ENCODE data around the gene ADRA2B.

Gene ADRA2B

DNA sequence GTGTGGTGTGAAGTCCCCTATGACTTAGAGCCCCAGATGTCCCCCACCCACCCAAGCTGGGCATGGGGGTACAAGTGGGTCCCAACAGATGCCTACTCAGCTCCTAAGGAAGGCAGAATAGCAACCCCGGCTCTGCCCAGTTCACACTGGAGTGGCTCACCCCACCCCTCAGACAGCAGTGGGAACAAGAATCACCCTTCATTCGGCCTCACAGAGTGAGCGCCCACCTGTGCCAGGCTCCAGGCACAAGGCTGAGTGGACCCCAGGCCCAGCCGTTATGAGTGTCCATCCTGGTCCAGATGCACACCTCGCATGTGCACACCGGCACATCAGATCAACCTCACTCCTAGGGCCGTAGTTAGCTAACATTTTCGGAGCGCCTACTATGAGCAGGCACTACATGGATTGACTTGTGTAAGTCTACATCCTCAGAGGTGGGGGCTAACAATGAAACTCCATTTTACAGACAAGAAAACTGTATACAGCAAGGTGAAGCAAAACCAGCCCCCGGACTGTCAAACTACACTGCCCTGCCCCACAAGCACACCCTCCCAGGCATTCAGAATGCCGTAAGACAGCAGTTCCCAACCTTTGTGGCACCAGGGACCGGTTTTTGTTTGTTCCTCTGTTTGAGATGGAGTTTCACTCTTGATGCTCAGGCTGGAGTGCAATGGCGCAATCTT lies 24.7 kb upstream of the ADRA2B start:
- no peak for TF ChIP-seq EZH2 (IDR thresholded peaks at IDR 0.05; ENCODE audit: borderline replicate concordance, low read length)
- TF ChIP-seq CTCF (IDR thresholded peaks at IDR 0.05; ENCODE audit: low read length), result no peak
- Histone ChIP-seq H3K4me2 (ENCODE audit: low read length) (no peak overlapping the region), H3F3A (ENCODE audit: insufficient read depth, low read length) (no peaks in the 10 kb centered on the region), H4K20me1 (ENCODE audit: insufficient read depth, low read length) (no peaks in the 10 kb centered on the region), H3K4me1 (ENCODE audit: insufficient read depth, low read length, severe bottlenecking) (peaks cover 32% of the 10 kb centered on the region), H3K79me2 (ENCODE audit: insufficient read depth, low read length) (no peaks in the 10 kb centered on the region), H3K36me3 (ENCODE audit: insufficient read depth, low read length) (peaks cover 28% of the 10 kb centered on the region), H3K4me3 (ENCODE audit: low read depth, low read length, poor library complexity, severe bottlenecking) (no peak overlapping the region), H3K27ac (ENCODE audit: low read depth, low read length, poor library complexity, severe bottlenecking) (no peak overlapping the region), H2AFZ (ENCODE audit: low read length) (no peak overlapping the region), H3K9me2 (ENCODE audit: low read depth, low read length) (no peaks in the 10 kb centered on the region), H3K27me3 (ENCODE audit: insufficient read depth, low read length) (no peaks in the 10 kb centered on the region), H3K9me3 (ENCODE audit: low read length) (no peaks in the 10 kb centered on the region), H3K9ac (ENCODE audit: low read length) (no peak overlapping the region)

- Histone ChIP-seq H3K9me2 (ENCODE audit: low read depth, low read length) (no peaks in the 10 kb centered on the region), H3K9ac (ENCODE audit: low read length) (no peak overlapping the region), H3K36me3 (ENCODE audit: insufficient read depth, low read length) (peaks cover 23% of the 10 kb centered on the region), H3K4me3 (ENCODE audit: low read depth, low read length, poor library complexity, severe bottlenecking) (no peak overlapping the region), H4K20me1 (ENCODE audit: insufficient read depth, low read length) (no peaks in the 10 kb centered on the region), H2AFZ (ENCODE audit: low read length) (no peak overlapping the region), H3K4me2 (ENCODE audit: low read length) (no peak overlapping the region), H3F3A (ENCODE audit: insufficient read depth, low read length) (no peaks in the 10 kb centered on the region), H3K27me3 (ENCODE audit: insufficient read depth, low read length) (no peaks in the 10 kb centered on the region; the same call in 1 of the 2 replicates), H3K27ac (ENCODE audit: low read depth, low read length, poor library complexity, severe bottlenecking) (no peak overlapping the region), H3K4me1 (ENCODE audit: insufficient read depth, low read length, severe bottlenecking) (peaks cover 20% of the 10 kb centered on the region), H3K9me3 (ENCODE audit: low read length) (no peaks in the 10 kb centered on the region), H3K79me2 (ENCODE audit: insufficient read depth, low read length) (no peaks in the 10 kb centered on the region)
- no peak for TF ChIP-seq EZH2 (IDR thresholded peaks at IDR 0.05; ENCODE audit: borderline replicate concordance, low read length)
- no peak for TF ChIP-seq CTCF (IDR thresholded peaks at IDR 0.05; ENCODE audit: low read length)
Observed at GRCh38 chr2:96139181-96139758, 22.9 kb upstream of the ADRA2B start.

DNA sequence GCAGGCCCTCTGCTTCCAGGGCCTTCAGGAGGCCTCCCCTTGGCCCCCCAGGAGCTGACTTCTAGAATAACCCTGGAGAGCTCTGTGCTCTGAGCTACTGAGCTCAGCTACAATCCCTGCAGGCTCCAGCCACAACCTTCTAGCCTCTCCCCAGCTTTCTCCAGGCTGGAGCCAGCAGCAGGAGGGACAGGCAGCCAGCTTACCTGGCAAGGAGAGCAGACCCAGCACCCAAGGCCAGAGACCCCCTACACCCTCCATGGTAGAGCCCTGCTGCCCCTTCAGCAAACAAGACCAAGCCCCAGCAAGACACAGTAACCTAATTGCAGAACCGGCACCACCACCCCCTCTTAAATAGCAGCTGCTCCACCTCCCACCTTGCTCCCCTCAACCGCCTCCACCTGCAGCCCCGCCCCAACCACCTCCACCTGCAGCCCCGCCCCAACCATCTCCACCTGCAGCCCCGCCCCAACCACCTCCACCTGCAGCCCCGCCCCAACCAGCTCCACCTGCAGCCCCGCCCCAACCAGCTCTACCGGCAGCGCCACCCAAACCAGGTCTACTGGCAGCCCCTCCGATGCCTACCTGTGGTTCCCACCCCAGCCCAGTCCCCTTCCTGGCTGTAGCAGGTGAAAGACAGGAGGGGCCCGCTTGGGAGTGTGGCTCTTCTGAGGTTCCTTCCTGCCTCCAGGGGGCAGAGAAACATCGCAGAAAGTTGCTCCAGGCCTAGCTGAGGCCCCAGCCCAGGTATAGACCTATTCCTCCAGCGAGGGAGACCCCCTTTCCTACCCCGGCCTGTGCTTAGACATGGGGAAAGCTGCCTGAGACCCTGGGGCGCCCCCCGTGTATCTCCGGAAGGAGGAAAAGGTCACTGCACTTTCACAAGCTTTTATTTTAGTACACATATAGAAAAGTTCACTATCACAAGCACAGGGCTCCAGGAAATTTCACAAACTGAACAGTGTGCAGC lies 22.1 kb upstream of the ADRA2B start, which contains the start of gene ASTL:
Gene ASTL (minus strand): TSS at position 324 of the 967 bp plus-strand sequence. CDS start 66 bp downstream, at position 258.
- Histone ChIP-seq H3K4me3 (ENCODE audit: low read depth, low read length, poor library complexity, severe bottlenecking) (no peak within 1 kb of the TSS), H3K79me2 (ENCODE audit: insufficient read depth, low read length) (no peaks in the 10 kb centered on the region), H3K27me3 (ENCODE audit: insufficient read depth, low read length) (no peaks in the 10 kb centered on the region; the same call in 1 of the 2 replicates), H3K4me1 (ENCODE audit: insufficient read depth, low read length, severe bottlenecking) (peaks cover 12% of the 10 kb centered on the region), H3K9me2 (ENCODE audit: low read depth, low read length) (no peaks in the 10 kb centered on the region), H3K9ac (ENCODE audit: low read length) (no peak within 1 kb of the TSS), H3F3A (ENCODE audit: insufficient read depth, low read length) (no peaks in the 10 kb centered on the region), H3K36me3 (ENCODE audit: insufficient read depth, low read length) (peaks cover 15% of the 10 kb centered on the region), H2AFZ (ENCODE audit: low read length) (no peak within 1 kb of the TSS), H3K4me2 (ENCODE audit: low read length) (no peak within 1 kb of the TSS), H4K20me1 (ENCODE audit: insufficient read depth, low read length) (no peaks in the 10 kb centered on the region), H3K9me3 (ENCODE audit: low read length) (no peaks in the 10 kb centered on the region), H3K27ac (ENCODE audit: low read depth, low read length, poor library complexity, severe bottlenecking) (no peak within 1 kb of the TSS)
- no peak for TF ChIP-seq EZH2 (IDR thresholded peaks at IDR 0.05; ENCODE audit: borderline replicate concordance, low read length)
- peak; percentile 85 for TF ChIP-seq CTCF (IDR thresholded peaks at IDR 0.05; ENCODE audit: low read length)

All from OCI-LY1 (cell line).